Endometrium (tissue), 2 donors: ENCODE results near the gene CHFR.
"Not testable (repeated sequence)": the region's sequence is repeated elsewhere in the genome, so short reads cannot be mapped to it uniquely, and the experiment has no call there.

Source experiments
- FAIRE-seq: peaks from 2 replicates; lab custom pipeline; 2012; peaks lifted over from hg19 to GRCh38; lab: Jason Lieb, UNC
- donor health status: control.
- donor health status: control.

CHFR gene

GRCh38 chr12:132840536-132840935 lies 46.9 kb downstream of the CHFR start:
- FAIRE-seq, result no peak

- no peak for FAIRE-seq
These were observed 47.7 kb downstream of the CHFR start for GRCh38 chr12:132839558-132840235.

- no peak for FAIRE-seq
These were observed 48.9 kb downstream of the CHFR start for GRCh38 chr12:132838410-132839080.

- no peak for FAIRE-seq
These were observed 49.6 kb downstream of the CHFR start for GRCh38 chr12:132837693-132838409.

DNA sequence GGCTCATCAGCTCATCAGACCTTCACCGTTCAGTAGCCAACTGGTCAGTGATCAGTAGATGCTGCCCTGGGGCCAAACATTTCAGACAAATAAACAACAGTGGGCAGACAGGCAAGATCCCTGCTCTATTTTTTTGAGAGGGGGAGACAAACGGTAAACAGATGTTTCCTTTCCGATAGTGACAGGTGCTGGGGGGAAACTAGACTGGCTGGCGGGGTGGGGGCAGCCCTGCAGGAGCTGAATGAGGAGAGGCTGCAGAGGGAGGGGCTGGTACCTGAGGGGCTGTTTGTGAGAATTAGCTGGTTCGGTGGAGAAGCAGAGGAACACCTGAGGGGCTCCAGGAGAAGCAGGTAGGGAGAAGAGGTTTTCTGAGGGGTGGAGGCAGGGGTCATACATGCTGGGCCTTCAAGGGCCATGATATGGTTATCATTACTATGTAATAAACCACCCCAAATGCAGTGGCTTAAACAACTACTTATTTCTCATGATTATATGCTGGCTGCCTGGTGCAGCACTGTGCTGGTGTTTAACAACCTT lies 50.5 kb downstream of the CHFR start:
- FAIRE-seq, result no peak

- not testable (repeated sequence) for FAIRE-seq
These were observed 51.2 kb downstream of the CHFR start for GRCh38 chr12:132836230-132836629.

DNA sequence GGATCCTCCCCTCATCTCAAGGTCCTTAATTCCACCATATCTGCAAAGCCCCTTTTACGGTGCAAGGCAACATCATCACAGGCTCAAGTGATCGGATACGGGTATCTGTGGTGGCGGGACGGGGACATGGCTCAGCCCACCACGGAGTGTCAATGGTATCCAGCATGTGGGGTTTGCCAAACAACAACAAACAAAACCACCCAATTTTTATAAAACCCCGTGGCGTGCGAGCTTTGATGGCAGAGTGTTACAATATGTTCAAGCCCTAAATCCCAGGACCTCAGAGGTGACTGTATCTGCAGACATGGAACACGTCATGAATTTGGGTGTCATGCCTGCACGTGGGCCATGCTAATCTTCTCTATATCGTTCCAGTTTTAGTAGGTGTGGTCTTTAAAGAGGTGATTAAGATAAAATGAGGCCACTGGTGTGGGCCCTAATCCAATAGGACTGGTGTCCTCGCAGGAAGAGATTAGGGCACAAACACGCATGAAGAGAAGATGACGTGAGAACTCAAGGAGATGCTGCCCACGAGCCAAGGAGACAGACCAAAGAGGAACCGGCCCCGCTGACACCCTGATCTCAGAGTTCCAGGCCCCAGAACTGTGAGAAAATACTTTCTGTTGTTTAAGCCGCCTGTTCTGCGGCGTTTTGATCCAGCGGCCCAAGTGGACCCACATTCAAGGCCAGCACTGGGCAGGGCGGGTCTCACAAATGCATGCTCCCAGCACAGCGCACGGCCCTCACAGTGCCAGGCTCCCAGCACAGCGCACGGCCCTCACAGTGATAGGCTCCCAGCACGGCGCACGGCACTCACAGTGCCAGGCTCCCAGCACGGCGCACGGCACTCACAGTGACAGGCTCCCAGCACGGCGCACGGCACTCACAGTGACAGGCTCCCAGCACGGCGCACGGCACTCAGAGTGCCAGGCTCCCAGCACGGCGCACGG lies 52.1 kb downstream of the CHFR start:
- FAIRE-seq, result no peak

DNA sequence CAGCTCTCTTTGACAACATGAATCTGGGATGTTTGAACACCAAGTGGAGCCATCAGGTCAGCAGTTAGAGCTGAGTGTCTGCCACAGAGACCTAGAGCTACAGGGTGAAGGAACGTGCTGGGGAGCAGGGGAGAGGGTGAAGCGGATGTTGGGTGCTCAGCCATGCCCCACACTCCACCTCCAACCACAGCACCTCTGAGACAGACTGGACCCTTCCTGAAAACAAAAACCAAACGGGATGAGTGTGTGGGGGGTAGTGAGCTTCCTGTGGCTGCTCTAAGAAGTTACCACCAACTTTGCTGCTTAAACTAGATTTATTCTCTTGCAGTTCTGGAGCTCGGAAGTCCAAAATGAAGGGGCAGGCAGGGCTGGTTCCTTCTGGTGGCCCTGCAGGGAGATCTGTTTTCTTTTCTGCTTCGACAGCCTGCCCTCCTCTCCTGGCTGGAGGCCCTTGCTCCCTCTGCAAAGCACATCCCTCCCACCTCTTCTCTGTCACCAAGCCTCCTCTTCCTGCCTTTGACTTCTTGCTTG lies 53.2 kb downstream of the CHFR start:
- no peak for FAIRE-seq

GRCh38 chr12:132833341-132833740 lies 54.1 kb downstream of the CHFR start:
- no peak for FAIRE-seq

DNA sequence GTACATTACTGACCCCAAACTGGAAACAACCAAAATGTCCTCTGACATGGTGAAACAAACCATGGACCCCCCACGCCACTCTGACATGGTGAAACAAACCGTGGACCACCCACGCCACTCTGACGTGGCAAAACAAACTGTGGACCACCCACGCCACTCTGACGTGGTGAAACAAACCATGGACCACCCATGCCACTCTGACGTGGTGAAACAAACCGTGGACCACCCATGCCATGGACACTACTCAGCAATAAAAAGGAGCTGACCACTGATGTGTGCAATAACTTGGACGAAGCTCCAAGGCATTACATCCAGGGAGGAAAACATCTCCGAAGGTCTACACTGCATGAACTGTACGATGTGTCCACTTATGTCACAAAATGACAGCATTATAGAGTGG lies 55.6 kb downstream of the CHFR start:
- no peak for FAIRE-seq

DNA sequence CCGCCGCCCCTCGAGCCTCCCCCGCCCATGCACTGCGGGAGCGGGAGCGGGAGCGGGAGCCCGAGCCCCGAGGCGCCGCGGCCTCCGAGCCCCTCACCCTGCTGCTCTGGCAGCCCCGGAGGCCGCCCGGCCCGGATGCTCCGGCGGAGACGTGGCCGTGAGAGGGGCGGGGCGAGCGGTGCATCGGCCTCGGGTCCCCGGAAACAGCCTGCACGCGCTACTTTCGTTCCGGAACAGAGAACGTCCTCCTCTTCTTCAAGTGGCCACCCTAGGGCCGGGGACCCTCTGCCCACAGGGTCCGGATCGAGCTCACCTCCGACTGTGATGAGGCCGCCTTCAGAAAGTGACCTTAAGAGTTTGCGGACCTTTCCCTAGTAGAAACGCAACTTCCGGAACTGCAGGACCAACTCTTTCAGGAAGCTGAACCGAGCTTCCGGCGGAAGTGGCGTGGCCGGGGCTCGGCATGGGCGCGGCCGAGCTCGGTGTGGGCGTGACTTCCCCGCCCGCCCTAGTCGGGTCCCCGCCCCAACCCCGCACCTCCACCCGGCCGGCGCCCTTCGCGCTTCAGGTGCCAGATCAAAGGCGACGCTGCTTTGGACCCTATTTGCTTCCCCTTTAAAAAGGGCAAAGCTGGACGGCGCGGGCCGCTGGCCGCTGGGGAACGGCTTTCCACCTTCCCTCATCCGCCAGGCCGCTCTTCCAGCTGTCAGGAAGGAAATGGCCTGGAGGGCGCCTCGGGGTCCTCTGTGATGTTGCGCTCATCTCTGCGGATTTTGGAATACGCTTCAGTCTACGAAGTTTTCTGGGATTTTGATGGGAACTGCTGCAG lies 58.5 kb downstream of the CHFR start, which contains the start of gene GOLGA3:
TSS of gene GOLGA3 (minus strand) at position 164 of the 829 bp plus-strand sequence. CDS start 6,741 bp downstream, outside the sequence.
- FAIRE-seq, result no peak

GRCh38 chr12:132827763-132828703 lies 59.4 kb downstream of the CHFR start:
- no peak for FAIRE-seq

GRCh38 chr12:132825861-132826260 lies 61.5 kb downstream of the CHFR start:
- FAIRE-seq, result no peak

GRCh38 chr12:132825089-132825488 lies 62.3 kb downstream of the CHFR start:
- FAIRE-seq, result no peak

DNA sequence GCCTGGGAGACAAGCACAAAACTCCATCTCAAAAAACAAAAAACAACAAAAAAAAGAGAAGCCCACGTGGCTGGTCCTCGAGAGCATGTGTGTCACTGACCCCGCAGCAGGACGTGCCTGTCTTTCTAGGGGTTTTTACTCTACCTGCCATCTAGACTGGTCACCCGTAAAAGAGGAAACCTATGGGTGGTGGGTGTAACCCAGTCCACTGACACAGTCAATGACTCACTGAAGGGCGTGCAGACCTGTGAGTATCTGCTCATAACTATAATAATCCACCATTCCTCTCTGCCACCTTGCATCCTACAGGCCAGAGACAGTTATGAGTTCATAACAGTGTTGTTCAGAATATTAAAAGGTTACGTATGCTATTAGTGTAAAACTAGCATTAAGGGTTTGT lies 63.4 kb downstream of the CHFR start:
- no peak for FAIRE-seq

GRCh38 chr12:132818562-132818961 lies 68.8 kb downstream of the CHFR start:
- FAIRE-seq, result no peak

GRCh38 chr12:132814232-132814631 lies 73.2 kb downstream of the CHFR start:
- FAIRE-seq, result no peak

DNA sequence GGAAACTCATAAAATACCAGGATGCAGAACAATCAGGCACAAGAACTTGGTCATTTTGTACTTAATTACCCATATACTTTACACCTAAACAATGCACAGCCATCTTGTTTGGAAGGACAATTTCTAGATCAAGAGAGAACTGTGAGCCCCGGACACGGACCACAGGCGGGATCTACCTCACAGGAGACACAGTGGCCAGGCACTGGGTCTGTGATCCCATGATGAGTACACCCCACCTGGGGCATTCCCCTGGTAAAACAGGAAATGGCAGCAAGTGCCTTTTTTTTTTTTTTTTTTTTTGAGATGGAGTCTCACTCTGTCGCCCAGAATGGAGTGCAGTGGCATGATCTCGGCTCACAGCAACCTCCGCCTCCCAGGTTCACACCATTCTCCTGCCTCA lies 74.0 kb downstream of the CHFR start:
- FAIRE-seq, result no peak

GRCh38 chr12:132812631-132813305 lies 74.6 kb downstream of the CHFR start:
- FAIRE-seq, result no peak
